ENCODE results near the gene FLCN.

- no peak for TF ChIP-seq CTCF (optimal IDR thresholded peaks at IDR 0.05 in 1 of 3, IDR thresholded peaks at IDR 0.05 in 1 of 3, conservative IDR thresholded peaks at IDR 0.05 in 1 of 3; ENCODE audit: extremely low read depth in 1 of 3, insufficient read depth in 2 of 3, low read length in 3 of 3)
- no peak for TF ChIP-seq EZH2 (IDR thresholded peaks at IDR 0.05; ENCODE audit: low read length)
Measured at GRCh38 chr17:17165666-17166308, 71.2 kb downstream of the FLCN start.

All from keratinocyte (primary cell).